PC-3 (cell line): ENCODE measurements around the gene CLEC16A.

Experiments used
- CTCF ChIP-seq: fragments of 300-600 bp; sonication (generic); conservative IDR thresholded peaks from 2 replicates; pipeline ENCODE4 v1.5.1; 2017; ENCODE audit warnings: antibody characterized with exemption, low read depth, mild to moderate bottlenecking, low read length
- EZH2 ChIP-seq: fragments of 300-600 bp; sonication (generic); IDR thresholded peaks from one replicate; pipeline ENCODE4 v1.6.1; 2017; ENCODE audit warnings: antibody characterized with exemption, mild to moderate bottlenecking, low read length; ENCODE audit not compliant: unreplicated experiment

GRCh38 chr16:10902999-10903398, 41.4 kb upstream of the CLEC16A start:
- TF ChIP-seq CTCF (no peak), EZH2 (no peak)
